ENCODE data around the gene EPHB6.

Gene EPHB6

DNA sequence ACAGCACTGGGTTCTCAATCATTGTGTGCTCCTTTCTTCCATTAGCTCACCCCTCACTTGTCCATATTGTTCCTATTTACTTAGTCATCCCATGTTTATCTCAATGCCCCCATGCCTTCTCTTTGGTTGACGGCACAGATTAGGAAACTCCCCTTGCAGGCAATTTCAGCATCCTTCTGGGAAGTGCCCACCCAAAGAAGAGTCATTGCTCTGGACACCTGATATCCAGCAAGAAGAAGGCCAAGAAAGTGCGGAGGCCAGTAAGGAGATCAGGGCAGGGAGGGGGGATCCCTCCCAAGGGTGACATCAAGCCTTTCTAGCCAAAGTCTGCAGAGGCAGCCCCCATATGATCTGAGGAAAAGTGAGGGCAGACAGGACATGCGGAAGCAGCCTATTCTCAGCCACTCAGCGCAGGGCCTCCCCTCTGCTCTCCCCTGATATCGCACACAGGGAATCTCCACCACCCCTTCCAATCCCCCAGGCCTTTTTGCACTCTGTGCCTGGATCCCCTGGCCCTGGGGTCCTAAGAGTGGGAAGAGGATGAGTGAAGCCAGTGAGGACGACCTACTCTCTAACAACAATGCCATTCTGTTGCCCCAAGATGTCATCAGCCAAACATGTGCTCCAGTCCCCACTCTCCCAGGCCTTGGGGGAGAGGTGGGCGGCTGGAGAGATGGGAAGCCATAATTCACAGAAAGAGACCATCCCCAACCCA, 28.9 kb downstream of the EPHB6 start:
- H3K4me3 ChIP-seq (ENCODE audit: low read depth, low read length): no peak overlapping the region
- no peak for TF ChIP-seq POLR2A (IDR thresholded peaks at IDR 0.05; ENCODE audit: extremely low read depth, insufficient read length)
- DNase-seq (ENCODE audit: low read depth): no peak

GRCh38 chr7:142884286-142884640, 29.4 kb downstream of the EPHB6 start:
- DNase-seq (ENCODE audit: low read depth): no peak
- H3K4me3 ChIP-seq (ENCODE audit: low read depth, low read length): no peak overlapping the region
- no peak for TF ChIP-seq MAX (IDR thresholded peaks at IDR 0.05; ENCODE audit: low read depth, low read length)
- TF ChIP-seq CTCF (IDR thresholded peaks at IDR 0.05; ENCODE audit: low read depth, low read length): no peak
- TF ChIP-seq MYC (IDR thresholded peaks at IDR 0.05; ENCODE audit: low read depth, low read length): no peak
- TF ChIP-seq POLR2A (IDR thresholded peaks at IDR 0.05; ENCODE audit: extremely low read depth, insufficient read length): no peak

DNA sequence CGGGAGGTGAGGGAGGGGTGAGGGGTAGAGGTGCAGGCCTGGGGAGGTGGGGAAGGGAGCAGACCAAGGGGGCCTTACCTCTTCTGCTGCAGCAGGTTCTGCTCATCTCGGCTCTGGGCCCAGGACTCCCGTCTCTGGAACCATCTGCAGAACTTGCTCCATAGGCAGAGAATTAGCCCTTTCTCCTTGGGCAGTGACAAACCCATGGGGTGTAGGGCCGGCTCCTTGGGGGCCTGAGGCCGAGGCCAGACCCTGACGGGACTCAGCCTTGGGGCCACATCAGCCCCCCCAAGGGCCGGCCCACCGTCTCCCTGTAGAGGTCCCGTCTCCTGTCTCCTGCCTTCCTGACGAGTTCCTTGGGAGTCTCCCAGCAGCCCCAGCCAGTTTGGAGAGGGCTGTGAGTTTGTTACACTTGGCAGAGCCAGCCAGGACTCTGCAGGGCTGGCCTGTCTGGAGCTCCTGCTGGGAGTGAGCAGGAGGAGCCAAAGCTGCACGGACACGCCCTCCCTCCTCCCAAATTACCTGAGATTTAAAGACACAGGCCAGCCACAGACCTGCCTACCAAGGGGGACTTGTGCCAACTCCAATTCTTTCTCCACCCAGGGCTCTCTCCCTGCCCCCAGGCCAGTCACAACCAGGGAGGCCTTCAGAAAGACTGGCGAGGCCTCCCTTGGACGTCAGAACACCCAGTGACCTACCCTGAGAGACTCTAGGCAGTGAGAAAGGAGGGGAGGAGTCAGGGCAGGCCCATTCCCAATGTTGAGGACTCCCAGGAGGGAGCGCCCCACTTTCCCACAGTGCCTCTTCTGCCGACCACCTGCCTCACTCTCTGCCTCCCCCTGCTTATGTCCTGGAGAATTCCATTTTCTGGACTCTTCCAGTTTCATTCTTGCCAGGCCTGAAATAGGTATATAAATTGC, 30.7 kb downstream of the EPHB6 start, which contains the start of gene TRPV6:
Gene TRPV6 (minus strand): TSS at position 435 of the 920 bp plus-strand sequence.
- H3K4me3 ChIP-seq (ENCODE audit: low read depth, low read length): no peak within 1 kb of the TSS
- no peak for TF ChIP-seq MYC (IDR thresholded peaks at IDR 0.05; ENCODE audit: low read depth, low read length)
- no peak for TF ChIP-seq MAX (IDR thresholded peaks at IDR 0.05; ENCODE audit: low read depth, low read length)
- no peak for TF ChIP-seq POLR2A (IDR thresholded peaks at IDR 0.05; ENCODE audit: extremely low read depth, insufficient read length)
- no peak for TF ChIP-seq CTCF (IDR thresholded peaks at IDR 0.05; ENCODE audit: low read depth, low read length)
- no peak for DNase-seq (ENCODE audit: low read depth)

DNA sequence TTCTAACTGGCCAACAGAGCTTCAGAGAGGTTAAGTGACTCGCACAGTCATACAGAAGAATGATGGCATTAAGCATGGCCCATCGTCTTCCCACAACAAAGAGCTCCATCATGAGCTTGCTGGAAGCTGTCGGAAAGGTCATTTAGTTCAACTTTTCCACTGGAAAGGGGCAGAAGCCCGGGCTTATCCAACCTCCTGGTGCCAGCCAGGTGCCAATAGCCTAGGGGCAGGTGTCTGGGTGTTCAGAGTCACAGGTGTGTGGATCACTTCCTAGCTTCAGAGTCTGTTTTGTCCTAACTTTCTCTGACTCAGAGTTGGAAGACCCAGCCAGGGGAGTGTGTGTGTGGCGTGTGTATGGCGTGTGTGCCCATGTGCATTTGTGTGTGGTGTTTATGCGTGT, 32.0 kb downstream of the EPHB6 start:
- no peak overlapping the region for H3K4me3 ChIP-seq (ENCODE audit: low read depth, low read length)
- DNase-seq (ENCODE audit: low read depth): no peak
- no peak for TF ChIP-seq POLR2A (IDR thresholded peaks at IDR 0.05; ENCODE audit: extremely low read depth, insufficient read length)
- no peak for TF ChIP-seq MAX (IDR thresholded peaks at IDR 0.05; ENCODE audit: low read depth, low read length)
- no peak for TF ChIP-seq CTCF (IDR thresholded peaks at IDR 0.05; ENCODE audit: low read depth, low read length)
- no peak for TF ChIP-seq MYC (IDR thresholded peaks at IDR 0.05; ENCODE audit: low read depth, low read length)

- no peak overlapping the region for H3K4me3 ChIP-seq (ENCODE audit: low read depth, low read length)
- no peak for DNase-seq (ENCODE audit: low read depth)
- no peak for TF ChIP-seq CTCF (IDR thresholded peaks at IDR 0.05; ENCODE audit: low read depth, low read length)
Observed at GRCh38 chr7:142887282-142888015, 32.6 kb downstream of the EPHB6 start.

DNA sequence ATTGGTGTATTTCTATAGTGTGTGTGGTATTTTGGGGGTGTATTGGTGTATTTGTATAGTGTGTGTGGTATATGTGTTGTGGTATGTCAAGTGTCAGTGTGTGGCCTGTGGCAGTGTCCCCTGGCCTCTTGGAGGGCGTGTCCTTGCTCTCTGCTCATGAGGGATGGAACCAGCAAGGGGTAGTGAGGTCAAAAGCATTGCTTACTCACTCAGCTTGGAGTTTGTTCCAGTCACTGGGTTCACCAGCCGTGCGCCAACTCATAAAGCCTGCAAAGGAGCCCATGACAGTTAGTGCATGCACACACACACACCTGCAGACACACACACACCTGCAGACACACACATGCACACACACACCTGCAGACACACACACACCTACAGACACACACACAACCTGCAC, 34.9 kb downstream of the EPHB6 start:
- no peak for TF ChIP-seq MAX (IDR thresholded peaks at IDR 0.05; ENCODE audit: low read depth, low read length)
- no peak for TF ChIP-seq CTCF (IDR thresholded peaks at IDR 0.05; ENCODE audit: low read depth, low read length)
- no peak for TF ChIP-seq POLR2A (IDR thresholded peaks at IDR 0.05; ENCODE audit: extremely low read depth, insufficient read length)
- TF ChIP-seq MYC (IDR thresholded peaks at IDR 0.05; ENCODE audit: low read depth, low read length): no peak
- no peak overlapping the region for H3K4me3 ChIP-seq (ENCODE audit: low read depth, low read length)
- no peak for DNase-seq (ENCODE audit: low read depth)

All from NB4 (cell line).